Type B pancreatic cell (in vitro differentiated cells): ENCODE results near the gene PROSER3. TPM values are rescaled to one million over a fixed set of nuclear protein-coding genes. Genes with fewer than 3 reads are reported as not detected.
"Not testable (repeated sequence)": the region's sequence is repeated elsewhere in the genome, so short reads cannot be mapped to it uniquely, and the experiment has no call there.

Experiments used
- DNase-seq: peaks from one replicate; pipeline ENCODE4 v3.0.0; 2021; ENCODE audit warnings: mixed read lengths; ENCODE audit not compliant: unreplicated experiment; ENCODE audit errors: extremely low spot score
- H3K27ac Mint-ChIP-seq: 2 replicates; pipeline ENCODE4 v1.8.0; 2021; ENCODE audit warnings: mild to moderate bottlenecking, mixed read lengths
- H3K27me3 Mint-ChIP-seq: 2 replicates; pipeline ENCODE4 v1.8.0; 2021; ENCODE audit warnings: mixed read lengths
- H3K36me3 Mint-ChIP-seq: 2 replicates; pipeline ENCODE4 v1.8.0; 2021; ENCODE audit warnings: mixed read lengths
- H3K4me1 Mint-ChIP-seq: one replicate; pipeline ENCODE4 v1.8.0; 2021; ENCODE audit warnings: mixed read lengths; ENCODE audit not compliant: unreplicated experiment
- H3K4me3 Mint-ChIP-seq: 2 replicates; pipeline ENCODE4 v1.8.0; 2021; ENCODE audit warnings: mild to moderate bottlenecking, mixed read lengths
- H3K9me3 Mint-ChIP-seq: 2 replicates; pipeline ENCODE4 v1.8.0; 2021; ENCODE audit warnings: mixed read lengths
- total RNA-seq: library from RNA; stranded (reverse); gene quantifications from 2 replicates; pipeline ENCODE4 v1.2.1, GENCODE V29; 2021; ENCODE audit warnings: low replicate concordance
- TF ChIP-seq, protein P1 (sequence below): fragments of 200-600 bp; sonication (generic); conservative IDR thresholded peaks from 2 replicates; pipeline ENCODE4 v1.5.0; 2021; ENCODE audit warnings: antibody characterized with exemption, mild to moderate bottlenecking

PROSER3 gene
- total RNA-seq, 1 donor from 2014 or later, result 48.0 TPM

DNA sequence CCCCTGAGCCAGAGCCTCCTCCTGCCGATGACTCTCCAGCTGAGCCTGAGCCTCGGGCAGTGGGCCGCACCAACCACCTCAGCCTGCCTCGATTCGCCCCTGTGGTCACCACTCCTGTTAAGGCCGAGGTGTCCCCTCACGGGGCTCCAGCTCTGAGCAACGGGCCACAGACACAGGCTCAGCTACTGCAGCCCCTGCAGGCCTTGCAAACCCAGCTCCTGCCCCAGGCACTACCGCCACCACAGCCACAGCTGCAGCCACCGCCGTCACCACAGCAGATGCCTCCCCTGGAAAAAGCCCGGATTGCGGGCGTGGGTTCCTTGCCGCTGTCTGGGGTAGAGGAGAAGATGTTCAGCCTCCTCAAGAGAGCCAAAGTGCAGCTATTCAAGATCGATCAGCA is 36.6 kb upstream of the PROSER3 start:
- Mint-ChIP-seq H3K9me3 (no peaks in the 10 kb centered on the region), H3K27ac (no peak overlapping the region), H3K4me3 (no peak overlapping the region), H3K27me3 (no peaks in the 10 kb centered on the region), H3K36me3 (no peaks in the 10 kb centered on the region), H3K4me1 (peaks cover 8% of the 10 kb centered on the region)
- no peak for DNase-seq
- TF ChIP-seq, protein P1, sequence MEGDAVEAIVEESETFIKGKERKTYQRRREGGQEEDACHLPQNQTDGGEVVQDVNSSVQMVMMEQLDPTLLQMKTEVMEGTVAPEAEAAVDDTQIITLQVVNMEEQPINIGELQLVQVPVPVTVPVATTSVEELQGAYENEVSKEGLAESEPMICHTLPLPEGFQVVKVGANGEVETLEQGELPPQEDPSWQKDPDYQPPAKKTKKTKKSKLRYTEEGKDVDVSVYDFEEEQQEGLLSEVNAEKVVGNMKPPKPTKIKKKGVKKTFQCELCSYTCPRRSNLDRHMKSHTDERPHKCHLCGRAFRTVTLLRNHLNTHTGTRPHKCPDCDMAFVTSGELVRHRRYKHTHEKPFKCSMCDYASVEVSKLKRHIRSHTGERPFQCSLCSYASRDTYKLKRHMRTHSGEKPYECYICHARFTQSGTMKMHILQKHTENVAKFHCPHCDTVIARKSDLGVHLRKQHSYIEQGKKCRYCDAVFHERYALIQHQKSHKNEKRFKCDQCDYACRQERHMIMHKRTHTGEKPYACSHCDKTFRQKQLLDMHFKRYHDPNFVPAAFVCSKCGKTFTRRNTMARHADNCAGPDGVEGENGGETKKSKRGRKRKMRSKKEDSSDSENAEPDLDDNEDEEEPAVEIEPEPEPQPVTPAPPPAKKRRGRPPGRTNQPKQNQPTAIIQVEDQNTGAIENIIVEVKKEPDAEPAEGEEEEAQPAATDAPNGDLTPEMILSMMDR, result no peak

- Mint-ChIP-seq H3K9me3 (no peaks in the 10 kb centered on the region), H3K27me3 (no peaks in the 10 kb centered on the region), H3K4me1 (peaks cover 4% of the 10 kb centered on the region), H3K4me3 (no peak overlapping the region), H3K36me3 (no peaks in the 10 kb centered on the region), H3K27ac (no peak overlapping the region)
- DNase-seq, result no peak
- TF ChIP-seq, protein P1, result no peak
Observed at GRCh38 chr19:35722461-35722860, 35.5 kb upstream of the PROSER3 start.

- Mint-ChIP-seq H3K27me3 (no peaks in the 10 kb centered on the region), H3K4me1 (peaks cover 4% of the 10 kb centered on the region), H3K9me3 (no peaks in the 10 kb centered on the region), H3K4me3 (no peak overlapping the region), H3K36me3 (no peaks in the 10 kb centered on the region), H3K27ac (no peak overlapping the region)
- TF ChIP-seq, protein P1, result no peak
- no peak for DNase-seq
Observed at GRCh38 chr19:35722897-35723296, 35.1 kb upstream of the PROSER3 start.

- H3K36me3 Mint-ChIP-seq, result no peaks in the 10 kb centered on the region
- TF ChIP-seq, protein P1, result no peak
- peak overlapping the region; percentile 31 for H3K4me3 Mint-ChIP-seq
- no peak for DNase-seq
- no peaks in the 10 kb centered on the region for H3K9me3 Mint-ChIP-seq
- H3K27me3 Mint-ChIP-seq, result no peaks in the 10 kb centered on the region
- no peak overlapping the region for H3K27ac Mint-ChIP-seq
- H3K4me1 Mint-ChIP-seq, result peaks cover 4% of the 10 kb centered on the region
Observed at GRCh38 chr19:35723671-35724070, 34.3 kb upstream of the PROSER3 start.

- not testable (repeated sequence) for H3K9me3 Mint-ChIP-seq, H3K4me3 Mint-ChIP-seq, H3K27me3 Mint-ChIP-seq, H3K4me1 Mint-ChIP-seq, H3K27ac Mint-ChIP-seq, H3K36me3 Mint-ChIP-seq, DNase-seq
Observed at GRCh38 chr19:35724132-35724531, 33.8 kb upstream of the PROSER3 start.

DNA sequence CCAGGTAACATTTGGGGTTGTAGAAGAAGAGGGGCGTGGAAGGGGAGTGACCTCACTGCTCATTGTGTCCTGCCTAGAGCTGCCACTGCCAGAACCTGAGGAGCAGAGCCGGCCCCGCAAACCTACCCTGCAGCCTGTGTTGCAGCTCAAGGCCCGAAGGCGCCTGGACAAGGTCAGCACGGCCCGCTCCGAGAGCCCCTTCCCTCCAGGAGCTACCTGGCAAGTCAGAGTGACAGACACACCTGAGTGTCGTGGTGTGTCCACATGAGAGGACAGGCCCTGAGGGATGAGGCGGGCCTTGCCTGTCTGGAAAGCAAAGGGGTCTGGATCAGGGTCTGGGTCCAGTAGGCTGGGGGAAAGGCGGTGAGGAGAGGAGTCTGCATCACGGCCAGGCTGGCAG is 33.4 kb upstream of the PROSER3 start:
- TF ChIP-seq, protein P1, result no peak
- H3K4me3 Mint-ChIP-seq, result no peak overlapping the region
- no peak overlapping the region for H3K27ac Mint-ChIP-seq
- no peaks in the 10 kb centered on the region for H3K27me3 Mint-ChIP-seq
- no peaks in the 10 kb centered on the region for H3K9me3 Mint-ChIP-seq
- no peak for DNase-seq
- no peaks in the 10 kb centered on the region for H3K36me3 Mint-ChIP-seq
- H3K4me1 Mint-ChIP-seq, result no peaks in the 10 kb centered on the region
